HL-60/S4 (cell line): ENCODE data around the gene PKD1L1.

Experiments
- in situ Hi-C: fragments of 300-500 bp; cut with MboI; formaldehyde crosslinking; loops from 2 replicates; pipeline ENCODE4 v1.14.3; 2022; ENCODE audit warnings: low sequenced_read_pairs

PKD1L1 gene

GRCh38 chr7:47907981-47908616, 40.2 kb downstream of the PKD1L1 start:
- in situ Hi-C loops = no loop called here

- in situ Hi-C loops = no loop called here
Measured at GRCh38 chr7:47906883-47907282, 41.4 kb downstream of the PKD1L1 start.

- in situ Hi-C loops = no loop called here
Measured at GRCh38 chr7:47905076-47905920, 43.0 kb downstream of the PKD1L1 start.

DNA sequence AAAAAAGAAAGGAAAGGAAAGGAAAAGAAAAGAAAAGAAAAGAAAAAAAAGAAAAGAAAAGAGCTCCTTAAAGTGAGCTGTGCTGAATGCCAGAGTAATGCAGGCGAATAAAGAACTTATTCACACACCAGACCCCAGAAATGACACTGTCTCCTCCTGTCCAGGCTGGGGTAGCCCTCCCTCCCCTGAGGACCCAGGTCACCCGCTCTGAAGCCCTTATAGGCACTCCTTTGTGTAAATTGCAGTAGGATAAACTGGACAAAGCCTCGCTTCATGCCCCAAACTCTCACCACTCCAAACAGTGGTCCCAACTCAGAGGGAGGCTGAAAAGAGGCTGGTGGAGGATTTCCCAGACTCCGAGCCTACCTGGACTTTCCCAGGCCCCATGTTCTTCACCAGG, 46.3 kb downstream of the PKD1L1 start:
- in situ Hi-C loops = no loop called here

- in situ Hi-C loops = no loop called here
Measured at GRCh38 chr7:47901542-47901941, 46.7 kb downstream of the PKD1L1 start.

DNA sequence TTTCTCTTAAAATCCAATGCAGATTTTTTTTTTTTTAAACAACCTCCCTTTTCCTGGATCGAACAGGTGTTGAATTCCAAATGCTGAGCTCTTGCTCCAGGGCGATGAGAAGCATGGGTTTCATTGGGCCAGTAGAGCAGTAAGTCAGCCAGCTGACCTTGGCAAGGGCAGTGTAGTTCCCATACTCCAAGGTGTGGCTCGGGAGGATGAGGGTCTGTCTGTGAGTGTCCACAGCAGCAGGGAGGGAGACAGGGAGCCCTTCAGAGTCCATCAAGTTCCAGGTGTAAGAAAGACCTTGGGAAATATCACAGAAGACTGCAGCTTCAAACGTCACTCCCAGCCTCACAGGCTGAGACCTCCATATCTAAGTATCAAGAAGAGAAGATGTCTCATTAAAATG, 50.4 kb downstream of the PKD1L1 start:
- in situ Hi-C loops = no loop called here

DNA sequence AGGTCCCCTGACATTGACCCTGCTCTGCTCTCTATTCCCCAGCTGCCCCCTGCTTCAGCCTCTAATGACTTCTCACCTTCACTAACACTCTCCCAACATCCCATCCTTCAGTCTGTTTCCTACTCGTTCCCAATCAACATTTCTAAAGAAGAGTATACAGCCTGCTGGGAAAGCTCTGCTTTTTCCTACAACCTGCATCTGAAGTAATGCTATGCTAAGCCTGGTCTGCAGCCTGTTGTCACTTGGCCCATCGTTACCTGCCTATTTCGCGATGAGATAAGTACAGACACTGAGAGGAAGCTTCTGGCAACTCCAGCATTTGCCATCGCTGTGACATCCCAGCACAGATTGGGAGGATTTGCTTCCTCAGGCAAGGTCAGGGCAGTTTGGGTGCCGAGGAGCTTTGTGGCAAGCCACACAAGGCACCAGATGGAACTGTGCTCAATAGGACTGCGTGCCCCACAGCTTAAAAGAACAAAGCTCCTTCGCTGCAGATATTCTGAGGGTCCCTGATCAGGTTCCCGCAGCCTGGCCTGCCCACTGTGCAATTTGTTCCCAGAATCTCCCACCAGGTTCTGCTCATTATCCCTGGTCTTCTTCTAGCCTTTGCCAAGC, 51.4 kb downstream of the PKD1L1 start:
- in situ Hi-C loops = no loop called here

- in situ Hi-C loops = no loop called here
Measured at GRCh38 chr7:47895026-47895425, 53.2 kb downstream of the PKD1L1 start.

- in situ Hi-C loops = no loop called here
Measured at GRCh38 chr7:47893721-47894365, 54.4 kb downstream of the PKD1L1 start.

DNA sequence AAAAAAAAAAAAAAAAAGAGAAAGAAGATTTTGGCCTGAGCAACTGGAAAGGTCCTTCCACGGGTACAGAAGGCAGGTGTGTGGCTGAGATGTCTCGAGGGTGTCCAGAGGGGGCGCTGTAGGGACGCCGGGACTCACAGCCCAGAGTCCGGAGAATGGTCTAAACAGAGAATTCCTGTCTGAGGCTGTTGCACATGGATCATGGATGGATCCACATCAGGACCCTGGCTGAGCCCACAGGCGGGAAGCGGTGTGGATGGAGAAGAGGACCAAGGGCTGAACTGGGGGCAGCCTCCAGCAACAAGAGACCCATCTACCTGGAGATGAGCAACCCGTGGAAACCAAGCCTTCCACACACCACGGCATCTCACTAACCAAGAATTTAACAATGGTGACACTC, 55.0 kb downstream of the PKD1L1 start:
- in situ Hi-C loops = no loop called here

DNA sequence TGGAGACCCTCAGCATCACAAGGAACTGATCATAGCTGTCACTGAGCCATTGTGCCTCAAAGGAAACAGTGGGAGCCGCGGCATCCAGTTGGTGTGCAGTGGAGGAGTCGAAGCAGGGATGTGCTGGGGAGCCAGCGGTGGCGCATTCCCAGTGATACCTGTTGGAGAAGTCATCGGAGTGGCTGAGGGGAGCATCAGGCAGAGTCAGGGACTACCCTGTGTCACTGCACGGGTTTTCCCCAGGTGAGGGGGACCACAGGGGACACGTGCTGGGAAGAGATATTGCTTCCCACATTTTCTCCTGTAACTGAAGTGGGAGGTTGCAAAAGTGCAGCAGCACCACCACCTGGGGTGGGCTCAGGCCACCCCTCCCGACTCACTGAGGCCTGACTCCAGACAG, 57.7 kb downstream of the PKD1L1 start:
- in situ Hi-C loops = no loop called here

- in situ Hi-C loops = no loop called here
Measured at GRCh38 chr7:47890125-47890524, 58.1 kb downstream of the PKD1L1 start.

GRCh38 chr7:47889723-47890122, 58.5 kb downstream of the PKD1L1 start:
- in situ Hi-C loops = no loop called here

GRCh38 chr7:47888371-47889265, 59.6 kb downstream of the PKD1L1 start:
- in situ Hi-C loops = no loop called here

GRCh38 chr7:47887016-47887640, 61.1 kb downstream of the PKD1L1 start:
- in situ Hi-C loops = no loop called here

GRCh38 chr7:47885987-47886811, 62.1 kb downstream of the PKD1L1 start:
- in situ Hi-C loops = no loop called here

- in situ Hi-C loops = no loop called here
Measured at GRCh38 chr7:47885309-47885986, 62.8 kb downstream of the PKD1L1 start.

GRCh38 chr7:47884675-47885074, 63.6 kb downstream of the PKD1L1 start:
- in situ Hi-C loops = no loop called here

- in situ Hi-C loops = no loop called here
Measured at GRCh38 chr7:47882635-47883034, 65.6 kb downstream of the PKD1L1 start.
